NCI-H187 treated with DMSO at 0.1 percent for 48 hours (cell line): ENCODE results near the gene SIRT2.
"Not testable (repeated sequence)": the region's sequence is repeated elsewhere in the genome, so short reads cannot be mapped to it uniquely, and the experiment has no call there.

ENCODE experiments used
- DNase-seq: peaks from one replicate; lab custom pipeline; 2025; lab: John Stamatoyannopoulos, UW

The SIRT2 gene

DNA sequence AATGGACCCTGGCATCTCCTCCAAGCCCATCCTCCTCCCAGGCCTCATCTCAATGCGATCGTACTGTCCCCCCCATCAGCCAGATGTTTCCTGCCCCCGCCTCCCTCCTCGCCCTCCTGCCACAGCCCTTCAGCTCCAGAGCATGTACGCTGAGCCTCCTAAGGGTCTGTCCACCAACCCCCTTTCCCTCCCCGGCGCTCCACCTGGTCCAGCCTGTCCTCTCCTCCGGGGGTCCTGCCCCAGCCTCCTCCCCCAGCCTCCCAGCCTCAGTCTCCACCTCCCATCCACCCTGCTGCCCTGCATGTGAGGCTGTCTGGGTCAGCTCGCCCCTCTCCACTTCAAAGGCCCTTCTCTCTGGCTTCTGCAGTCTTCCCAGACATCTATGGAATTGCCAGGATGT, 4.5 kb downstream of the SIRT2 start:
- DNase-seq: no peak

DNA sequence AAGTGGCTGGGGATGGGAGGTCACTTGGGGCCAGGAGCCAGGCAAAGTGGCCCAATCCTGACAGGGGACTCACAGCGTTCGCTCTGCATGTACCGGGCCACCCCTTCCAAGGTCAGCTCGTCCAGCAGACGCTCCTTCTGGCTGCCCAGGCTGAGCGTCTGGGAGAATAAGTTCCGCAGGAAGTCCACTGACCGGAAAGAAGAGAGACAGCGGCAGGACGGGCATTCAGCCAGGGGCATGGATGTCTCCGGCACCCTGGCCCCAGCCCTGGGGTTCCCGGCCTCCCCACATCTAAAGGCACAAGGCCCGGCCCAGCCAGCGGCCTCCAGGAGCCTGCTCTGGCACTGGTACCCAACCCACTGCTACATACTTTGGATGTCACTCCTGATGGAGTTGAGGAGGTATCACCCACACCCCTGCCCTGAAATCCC, 6.1 kb downstream of the SIRT2 start:
- DNase-seq: no peak

DNA sequence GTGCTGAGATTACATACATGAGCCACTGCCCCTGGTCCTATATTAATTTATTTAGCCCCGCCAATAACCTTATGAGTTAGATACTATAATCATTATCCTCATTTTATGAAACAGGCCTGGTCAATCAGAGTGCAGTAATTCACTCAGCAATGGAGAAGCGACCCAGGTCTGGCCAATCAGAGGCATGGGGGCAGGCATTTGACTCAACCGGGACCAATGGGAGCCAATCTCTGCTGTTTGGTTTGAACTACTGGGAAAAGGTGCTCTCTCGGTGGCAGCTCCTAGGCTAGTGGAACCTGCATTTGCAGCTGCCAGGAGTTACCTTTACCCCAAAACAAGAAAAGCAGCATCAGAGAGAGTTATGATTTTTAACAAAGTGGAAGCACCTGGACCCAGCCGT, 6.6 kb downstream of the SIRT2 start:
- DNase-seq: no peak

DNA sequence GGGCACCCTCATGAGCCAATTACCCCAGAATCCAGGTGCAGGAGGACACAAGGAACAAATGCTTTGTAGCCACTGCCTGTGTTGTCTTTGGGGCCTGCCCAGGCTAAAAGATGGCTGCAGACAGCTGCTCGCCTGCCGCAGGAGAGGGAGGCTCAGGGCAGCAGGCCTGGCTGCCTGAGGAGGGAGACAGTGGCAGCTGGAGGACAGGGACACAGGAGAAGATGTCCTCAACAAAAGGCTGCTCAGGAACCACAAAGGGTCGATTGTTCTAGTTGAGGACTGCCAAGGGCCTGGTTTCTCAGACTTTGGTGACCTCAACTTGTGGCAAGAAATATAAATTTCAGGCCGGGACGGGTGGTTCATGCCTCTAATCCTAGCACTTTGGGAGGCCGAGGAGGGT, 7.6 kb downstream of the SIRT2 start:
- no peak for DNase-seq

DNA sequence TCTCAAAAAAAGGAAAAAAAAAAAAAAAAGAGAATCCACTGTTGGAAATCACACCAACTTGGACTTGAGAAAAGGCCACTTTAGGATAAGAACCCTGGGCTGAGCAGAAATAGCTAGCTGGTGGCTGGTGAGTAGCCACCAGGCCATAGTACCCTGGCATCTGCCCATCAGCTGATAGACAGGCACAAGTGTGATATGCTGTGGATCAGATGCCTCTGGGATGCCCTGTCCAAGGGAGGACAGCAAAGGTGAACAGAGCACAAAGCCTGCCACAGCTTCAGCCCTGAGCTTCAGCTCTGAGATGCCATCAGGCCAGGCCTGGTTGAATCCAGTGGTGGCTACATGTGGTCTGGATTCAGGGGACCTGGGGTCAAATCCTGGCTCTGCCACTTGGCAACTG, 8.7 kb downstream of the SIRT2 start:
- DNase-seq: no peak

DNA sequence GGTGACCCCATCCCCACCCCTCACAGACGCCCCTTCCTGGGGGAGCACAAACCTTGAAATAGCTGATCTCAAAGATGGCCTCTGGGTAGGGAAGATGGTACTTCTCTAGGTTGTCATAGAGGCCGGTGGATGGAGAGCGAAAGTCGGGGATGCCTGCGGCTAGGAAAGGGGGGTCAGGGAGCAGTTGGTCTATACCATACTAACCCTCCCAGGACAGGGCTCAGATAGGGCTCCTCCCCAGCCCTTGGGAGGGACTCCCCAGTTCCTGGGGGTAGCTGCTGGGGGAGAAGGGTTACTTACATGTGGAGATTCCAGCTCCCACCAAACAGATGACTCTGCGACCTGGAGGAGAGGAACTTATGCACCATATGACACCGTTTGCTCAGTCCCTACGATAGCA, 9.6 kb downstream of the SIRT2 start:
- no peak for DNase-seq

DNA sequence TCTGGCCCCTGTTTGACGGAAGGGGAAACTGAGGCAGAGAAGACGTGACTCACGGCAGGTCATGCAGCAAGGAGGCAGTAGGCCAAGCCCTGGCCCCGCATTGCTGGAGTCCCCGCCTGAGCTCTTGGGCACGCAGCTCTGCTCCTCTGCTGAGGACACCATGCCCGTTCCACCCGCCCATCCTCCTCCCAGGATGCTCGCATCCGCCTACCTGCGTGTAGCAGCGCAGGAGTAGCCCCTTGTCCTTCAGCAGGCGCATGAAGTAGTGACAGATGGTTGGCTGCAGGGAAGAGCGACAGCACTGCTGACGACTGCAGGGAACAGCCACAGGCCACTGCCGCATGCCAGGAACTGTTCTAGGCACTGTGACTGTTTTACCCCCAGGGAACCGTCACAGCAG, 10.5 kb downstream of the SIRT2 start:
- no peak for DNase-seq

DNA sequence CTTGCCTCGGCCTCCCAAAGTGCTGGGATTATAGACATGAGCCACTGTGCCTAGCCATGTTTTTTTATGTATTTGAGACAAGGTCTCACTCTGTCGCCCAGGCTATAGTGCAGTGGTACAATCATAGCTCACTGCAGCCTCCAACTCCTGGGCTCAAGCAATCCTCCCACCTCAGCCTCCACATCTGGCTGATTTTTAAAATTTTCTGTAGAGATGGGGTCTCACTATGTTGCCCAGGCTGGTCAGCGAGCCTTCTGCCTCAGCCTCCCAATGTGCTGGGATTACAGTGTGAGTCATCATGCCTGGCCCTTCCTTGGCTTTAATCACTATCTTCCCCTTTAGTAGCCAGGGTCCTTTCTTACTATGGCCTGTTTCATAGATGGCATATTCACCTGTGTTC, 14.7 kb downstream of the SIRT2 start:
- not testable (repeated sequence) for DNase-seq

DNA sequence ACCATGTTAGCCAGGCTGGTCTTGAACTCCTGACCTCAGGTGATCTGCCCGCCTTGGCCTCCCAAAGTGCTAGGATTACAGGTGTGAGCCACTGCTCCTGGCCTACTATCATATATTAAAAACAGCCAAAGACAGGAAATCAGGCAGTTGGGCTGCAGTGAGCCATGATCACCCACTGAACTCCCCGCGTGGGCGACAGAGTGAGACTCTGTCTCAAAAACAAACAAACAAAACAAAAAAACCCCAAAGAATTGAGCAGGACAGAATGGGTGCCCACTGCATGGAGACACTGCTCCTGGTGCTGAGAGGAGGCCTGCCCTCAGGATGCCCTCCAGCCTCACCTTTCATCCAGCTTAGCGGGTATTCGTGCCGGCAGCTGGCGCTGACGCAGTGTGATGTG, 16.1 kb downstream of the SIRT2 start:
- no peak for DNase-seq

DNA sequence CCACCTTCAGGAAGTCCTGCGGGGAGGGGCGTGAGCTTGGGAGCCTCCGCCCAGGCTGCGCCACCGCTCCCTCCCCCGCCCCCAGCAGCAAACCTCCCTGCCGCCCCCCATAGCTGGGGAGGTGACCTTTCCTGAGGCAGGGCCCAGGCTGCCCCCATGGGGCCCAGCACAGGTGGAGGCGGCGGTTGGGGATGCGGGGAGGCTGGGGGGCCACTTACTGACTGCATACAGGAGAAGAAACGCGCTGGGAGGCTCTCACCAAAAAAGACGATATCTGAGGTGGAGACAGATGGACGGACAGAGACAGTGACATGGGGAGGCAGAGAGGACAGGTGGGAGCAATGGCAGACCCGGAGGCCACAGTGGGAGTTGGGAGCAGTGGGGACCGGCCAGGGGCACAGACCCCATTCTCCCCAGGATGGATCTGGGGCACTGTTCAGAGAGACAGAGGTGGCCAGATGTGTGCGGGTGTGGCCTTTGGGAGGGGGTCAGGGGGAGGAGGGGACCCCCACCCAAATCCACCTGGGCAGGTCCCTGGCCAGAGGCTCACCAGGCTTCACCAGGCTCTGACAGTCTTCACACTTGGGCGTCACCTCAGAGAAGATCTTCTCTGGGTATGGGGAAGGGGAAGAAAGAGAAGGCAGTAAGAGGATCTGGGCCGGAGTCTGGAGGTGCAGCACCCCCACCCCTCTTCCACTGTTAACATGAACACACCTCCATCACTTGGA, 18.4 kb downstream of the SIRT2 start:
- DNase-seq: no peak

DNA sequence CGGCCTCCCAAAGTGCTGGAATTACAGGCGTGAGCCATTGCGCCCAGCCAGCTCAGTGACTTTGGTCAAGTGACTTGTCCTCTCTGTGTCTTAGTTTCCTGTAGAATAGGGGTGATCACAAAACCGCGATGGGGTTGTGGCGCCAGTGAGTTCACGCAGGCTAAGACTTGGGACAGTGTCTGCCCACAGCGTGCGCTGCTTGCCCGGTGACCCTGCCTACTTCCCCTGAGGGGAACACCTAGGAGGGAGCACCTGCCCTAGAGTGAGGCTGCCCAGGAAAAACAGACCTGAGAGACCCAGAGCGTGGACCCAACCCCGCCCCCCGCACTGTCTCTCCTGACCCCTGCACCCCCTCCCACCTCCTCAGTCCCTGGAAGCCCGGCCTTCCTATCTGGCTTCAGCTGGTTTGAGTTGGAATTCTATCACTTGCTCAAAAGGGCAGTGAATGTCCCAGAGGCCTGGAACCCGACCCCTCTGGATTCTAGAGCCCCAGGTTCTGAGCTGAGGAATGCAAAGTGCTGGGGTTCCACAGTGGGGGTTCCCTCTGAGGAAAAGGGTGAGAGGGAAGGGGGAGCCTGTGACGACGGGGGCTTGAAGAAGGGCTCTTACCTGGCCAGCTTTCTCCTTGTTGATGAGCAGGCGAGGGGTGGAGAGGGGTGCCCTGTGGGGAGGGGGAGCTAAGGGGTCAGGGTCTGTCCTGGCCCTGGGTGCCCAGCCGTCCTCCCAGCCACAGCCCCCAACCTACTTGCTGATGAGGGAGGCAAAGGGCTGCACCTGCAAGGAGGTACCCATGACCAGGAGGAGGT, 19.1 kb downstream of the SIRT2 start:
- DNase-seq: no peak

DNA sequence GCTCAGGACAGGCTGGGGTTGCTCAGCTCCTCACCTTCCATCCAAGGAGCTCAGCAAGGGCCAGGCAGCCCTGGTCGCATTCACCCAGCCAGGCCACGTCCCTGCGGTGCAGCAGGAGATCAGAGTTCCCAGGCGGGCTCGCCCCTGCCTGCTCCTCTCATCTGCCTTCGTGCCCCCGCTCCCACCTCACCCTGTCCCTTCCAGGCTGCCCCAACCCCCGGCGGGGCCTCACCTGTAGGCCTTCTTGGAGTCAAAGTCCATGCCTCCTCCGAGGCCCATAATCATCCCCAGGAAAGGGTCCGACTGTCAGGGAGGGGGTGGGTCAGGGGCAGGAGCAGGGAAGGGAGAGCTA, 20.0 kb downstream of the SIRT2 start:
- no peak for DNase-seq

DNA sequence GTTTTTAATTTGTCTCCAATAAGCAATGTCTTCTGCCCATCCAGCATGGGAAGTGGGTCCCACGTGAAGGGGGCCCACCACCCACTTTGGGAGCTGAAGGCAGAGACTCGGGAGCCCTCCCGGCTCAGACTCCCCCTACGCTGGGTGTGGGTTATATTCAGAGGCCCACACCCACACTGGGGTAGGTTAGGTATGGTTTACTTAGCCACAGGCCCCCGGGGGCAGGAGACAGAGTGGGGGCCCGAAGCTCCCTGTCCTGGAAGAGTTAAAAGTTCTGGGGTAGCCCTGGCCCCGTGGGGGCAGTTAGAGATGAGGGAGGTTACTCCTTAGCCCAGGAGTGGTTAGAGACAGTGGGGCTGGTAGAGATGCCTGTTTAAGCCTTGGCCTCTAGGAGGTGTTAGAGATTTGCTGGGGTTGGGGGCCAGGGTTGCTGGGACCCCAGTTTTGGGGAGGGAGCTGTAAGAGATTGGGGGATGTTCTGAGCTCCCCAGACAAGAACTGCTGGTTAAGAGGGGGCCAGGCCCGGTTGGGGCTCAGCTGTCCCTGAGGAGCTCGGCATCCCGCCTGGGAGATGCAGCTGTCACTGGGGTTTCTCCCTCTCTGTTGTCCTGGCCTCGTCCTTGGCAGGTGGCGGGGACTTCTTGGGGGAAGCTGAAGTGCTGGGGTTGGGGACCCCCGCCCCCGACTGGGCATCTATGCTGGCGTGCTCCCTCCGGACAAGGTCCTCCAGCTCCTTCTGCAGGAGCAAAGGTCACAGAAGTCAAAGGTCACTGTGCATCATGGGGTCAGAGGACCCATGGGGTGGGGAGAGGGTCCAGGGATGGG, 20.6 kb downstream of the SIRT2 start:
- no peak for DNase-seq

DNA sequence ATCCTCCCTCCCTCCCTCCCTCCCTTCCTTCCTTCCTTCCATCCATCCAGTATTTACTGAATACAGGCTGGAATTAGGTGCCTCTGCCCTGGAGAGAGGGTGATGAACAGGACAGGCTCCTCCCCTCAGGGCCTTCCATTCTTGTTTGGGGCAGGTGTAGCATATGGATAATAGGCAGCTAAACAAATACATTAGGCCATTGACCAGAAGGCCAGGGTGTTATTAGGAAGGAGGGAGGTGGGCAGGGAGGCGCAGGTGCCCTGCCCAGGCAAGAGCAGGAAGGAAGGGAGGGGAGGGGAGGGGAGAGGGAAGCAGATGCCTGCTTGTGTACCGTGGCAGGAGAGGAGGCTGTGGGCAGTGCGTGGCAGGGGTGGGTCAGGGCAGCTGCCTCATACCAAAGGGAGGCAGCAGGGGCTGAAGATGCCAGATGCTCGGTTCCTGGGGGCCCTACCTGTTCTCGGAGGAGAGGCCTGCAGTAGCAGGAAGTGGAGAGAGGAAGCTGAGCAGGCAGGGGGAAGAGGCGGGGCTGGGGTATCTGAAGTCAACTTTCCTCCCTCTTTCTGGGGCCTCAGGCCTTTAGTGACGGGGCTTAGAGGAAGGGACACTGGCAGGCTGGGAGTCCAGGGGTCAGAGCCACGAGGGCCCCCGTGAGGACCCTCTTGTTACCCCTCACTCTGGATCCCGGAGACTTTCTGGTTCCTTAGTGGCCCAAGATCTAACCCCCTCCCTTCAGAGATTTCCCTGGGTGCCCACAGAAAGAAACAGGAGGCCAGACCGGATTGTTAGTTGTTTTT, 21.4 kb downstream of the SIRT2 start, which contains the start of gene RINL:
Gene RINL (minus strand): TSS at position 495 of the 794 bp plus-strand sequence. CDS start 1,533 bp downstream, outside the sequence.
- no peak for DNase-seq

DNA sequence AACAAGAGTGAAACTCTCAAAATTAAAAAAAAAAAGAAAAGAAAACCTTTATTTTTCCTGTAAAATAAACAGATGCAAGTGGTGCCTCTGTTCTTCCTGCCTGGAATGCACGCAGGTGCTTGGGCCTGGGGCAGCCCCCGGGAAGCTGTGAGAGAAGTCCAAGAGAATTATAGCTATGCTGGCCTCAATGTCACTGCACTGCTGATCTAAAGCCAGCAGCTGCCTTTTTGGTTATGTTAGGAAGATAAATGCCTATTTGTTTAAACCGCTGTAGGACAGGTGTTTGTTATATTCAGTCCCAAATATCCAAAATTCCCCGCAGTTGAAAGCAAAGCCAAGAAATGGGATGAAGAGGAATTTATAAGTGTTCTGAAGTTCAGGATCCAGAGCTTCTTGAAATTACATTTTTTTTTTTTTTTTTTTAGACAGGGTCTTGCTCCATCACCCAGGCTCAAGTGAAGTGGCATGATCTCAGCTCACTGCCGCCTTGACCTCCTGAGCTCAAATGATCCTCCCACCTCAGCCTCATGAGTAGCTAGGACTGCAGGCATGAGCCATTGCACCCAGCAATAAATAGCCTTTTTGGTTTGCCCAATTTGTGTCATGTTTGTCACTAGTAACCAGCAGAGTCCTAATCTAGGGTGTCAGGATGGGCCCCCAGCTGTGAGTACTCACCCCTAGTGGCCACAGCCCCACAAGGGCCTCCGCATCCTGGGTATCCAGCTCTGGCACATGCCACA, 23.6 kb downstream of the SIRT2 start:
- no peak for DNase-seq

DNA sequence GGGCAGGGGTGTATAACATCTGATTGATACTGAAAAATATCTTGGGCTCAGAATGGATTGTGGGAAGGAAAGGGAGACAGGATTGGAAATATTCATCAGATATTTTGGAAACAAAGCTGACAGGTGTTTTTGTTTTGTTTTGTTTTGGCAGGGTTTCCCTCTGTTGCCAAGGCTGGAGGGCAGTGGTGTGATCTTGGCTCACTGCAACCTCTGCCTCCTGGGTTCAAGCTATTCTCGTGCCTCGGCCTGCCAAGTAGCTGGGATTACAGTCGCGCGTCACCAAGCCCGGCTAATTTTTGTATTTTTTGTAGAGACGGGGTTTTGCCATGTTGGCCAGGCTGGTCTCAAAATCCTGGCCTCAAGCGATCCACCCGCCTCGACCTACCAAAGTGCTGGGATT, 26.0 kb downstream of the SIRT2 start:
- not testable (repeated sequence) for DNase-seq

DNA sequence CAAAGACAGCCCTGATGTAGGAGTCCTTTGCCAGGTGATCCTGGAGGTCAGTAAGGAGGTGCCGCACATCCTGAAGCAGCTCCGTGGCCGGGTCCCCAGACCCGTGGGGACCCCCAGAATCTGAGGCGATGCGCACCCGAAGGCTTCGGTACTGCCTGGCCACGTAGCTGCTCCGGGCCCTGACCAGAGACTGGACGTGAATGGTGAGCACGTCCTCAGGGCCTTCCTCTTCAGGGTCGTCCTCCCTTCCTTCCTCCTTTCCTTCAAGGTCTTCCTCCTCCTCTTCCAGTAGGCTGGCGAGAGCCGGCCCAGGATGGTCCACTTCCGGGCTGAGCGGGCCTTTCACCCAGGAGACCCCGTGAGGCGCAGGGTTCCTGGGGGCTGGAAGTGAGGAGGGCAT, 28.8 kb downstream of the SIRT2 start:
- DNase-seq: no peak

DNA sequence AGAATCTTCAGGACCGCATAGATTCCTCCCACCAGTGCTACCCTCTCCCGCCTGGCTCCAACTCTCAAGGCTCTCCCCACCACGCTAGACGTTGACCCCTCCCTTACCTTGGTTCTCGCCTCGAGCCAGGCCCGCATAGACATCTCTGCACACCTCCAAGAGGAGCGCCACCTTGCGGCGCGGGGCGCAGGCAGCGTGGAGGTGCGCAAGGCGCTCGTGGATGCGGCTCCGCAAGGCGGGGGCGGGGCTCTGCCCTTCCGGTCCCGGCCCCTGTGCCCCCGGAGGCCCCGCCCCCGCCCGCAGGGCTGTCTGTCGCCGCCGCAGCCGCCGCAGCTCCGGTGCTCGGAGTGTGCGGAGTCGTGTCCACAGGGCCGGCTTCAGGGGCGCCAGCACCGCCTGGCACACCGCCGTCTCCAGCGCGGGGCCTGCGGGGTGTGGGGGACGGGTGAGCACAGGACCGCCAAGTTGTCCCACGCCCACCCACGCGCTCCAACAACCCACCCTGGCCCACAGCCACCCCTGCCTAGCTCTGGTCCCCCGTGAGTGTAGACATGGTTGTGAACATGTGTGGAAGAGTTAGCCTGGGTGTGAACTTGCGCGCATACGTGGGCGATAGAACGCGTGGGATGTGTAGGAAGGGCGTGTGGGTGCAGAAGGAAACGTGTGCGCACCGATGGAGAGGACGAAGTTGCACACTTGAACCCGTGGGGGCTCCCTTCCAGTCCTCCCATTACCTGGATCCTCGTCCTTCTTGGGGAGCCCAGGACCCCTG, 29.4 kb downstream of the SIRT2 start:
- no peak for DNase-seq

DNA sequence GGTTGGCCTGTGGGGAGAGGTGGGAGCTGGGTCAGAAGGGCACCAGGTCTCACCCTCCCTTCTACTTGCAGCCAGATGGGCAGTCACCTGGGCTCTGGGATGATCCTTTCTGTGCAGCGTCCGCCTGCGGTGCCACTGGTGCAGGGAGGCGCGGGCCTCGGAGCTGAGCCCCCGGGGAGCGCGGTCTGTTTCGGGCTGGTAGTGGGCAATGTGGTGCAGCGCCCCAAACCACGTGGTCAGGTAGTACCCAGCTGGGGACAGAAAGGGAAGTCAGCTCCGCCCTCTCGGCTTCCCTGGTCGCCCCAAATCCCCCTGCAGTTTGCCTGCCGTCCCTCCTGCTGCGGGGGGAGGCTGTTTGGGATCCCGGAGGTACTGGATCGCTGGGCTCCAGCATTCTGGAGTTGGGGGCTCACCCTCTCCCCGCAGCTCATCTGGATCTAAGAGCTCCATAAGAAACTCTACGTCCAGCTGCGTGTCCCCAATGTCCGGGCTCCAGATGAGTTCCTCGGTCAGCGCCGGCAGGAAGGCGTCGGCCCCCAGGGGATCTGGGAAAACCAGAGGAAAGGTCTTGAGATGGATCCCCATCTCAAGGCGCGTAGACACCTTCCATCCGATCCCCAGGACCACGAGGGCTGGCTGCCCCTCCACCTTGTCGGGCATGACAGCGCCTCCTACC, 30.1 kb downstream of the SIRT2 start:
- DNase-seq: no peak

DNA sequence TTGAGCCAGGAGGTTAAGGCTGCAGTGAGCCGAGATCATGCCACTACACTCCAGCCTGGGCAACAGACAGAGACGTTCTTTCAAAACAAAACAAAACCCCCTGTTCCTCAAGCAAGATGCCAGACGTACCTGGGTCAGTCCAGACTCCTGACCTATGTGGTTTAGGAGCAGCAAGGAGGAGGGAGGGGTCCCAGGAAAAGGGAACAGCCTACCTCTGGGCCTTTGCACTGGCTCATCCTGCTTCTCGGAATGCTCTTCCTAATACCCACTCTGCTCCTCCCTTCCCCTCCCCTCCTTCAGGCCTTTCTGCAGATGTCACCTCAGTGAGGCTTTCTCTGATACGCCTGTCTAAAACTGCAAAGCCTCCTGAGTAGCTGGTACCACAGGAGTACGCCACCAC, 30.9 kb downstream of the SIRT2 start:
- no peak for DNase-seq
